ENCODE data around the gene CD163L1. TPM values are rescaled to one million over a fixed set of nuclear protein-coding genes. Genes with fewer than 3 reads are reported as not detected.

Gene CD163L1
- total and polyA plus RNA-seq, 5 donors from 2014 or later = not detected

DNA sequence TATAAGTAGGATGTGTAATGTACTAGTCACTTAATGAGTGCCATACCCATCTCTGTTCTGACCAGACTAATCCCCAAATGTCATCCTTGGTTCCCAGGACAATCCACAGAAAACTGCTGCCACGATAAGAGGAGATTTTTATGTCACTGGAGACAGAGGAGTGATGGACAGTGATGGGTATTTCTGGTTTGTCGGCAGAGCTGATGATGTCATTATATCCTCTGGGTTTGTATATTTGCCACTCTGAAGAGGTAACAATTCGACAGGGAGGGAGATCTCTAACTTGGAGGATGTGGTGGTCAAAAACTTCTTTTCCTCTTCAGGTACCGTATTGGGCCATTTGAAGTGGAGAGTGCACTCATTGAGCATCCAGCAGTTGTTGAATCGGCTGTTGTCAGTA lies 119.8 kb downstream of the CD163L1 start:
- Mint-ChIP-seq H3K4me1 (no peaks in the 10 kb centered on the region), H3K36me3 (no peaks in the 10 kb centered on the region), H3K27ac (peak overlapping the region in 1 of 3 donors; percentile 7), H3K27me3 (peaks cover 5% of the 10 kb centered on the region), H3K9me3 (peaks cover 0 to 3% (median 0%) of the 10 kb centered on the region in 7 donors), H3K4me3 (no peak overlapping the region)
- DNase-seq = no peak
- Histone ChIP-seq H3K4me3 (ENCODE audit: low read depth, low read length) (no peak overlapping the region), H3K4me1 (ENCODE audit: control insufficient read depth, insufficient read depth, low read length, poor library complexity, severe bottlenecking) (no peaks in the 10 kb centered on the region), H3K27me3 (ENCODE audit: control insufficient read depth, insufficient read depth, low read length) (peaks cover 7% of the 10 kb centered on the region), H3K36me3 (ENCODE audit: control insufficient read depth, insufficient read depth, low read length) (no peaks in the 10 kb centered on the region), H3K9me3 (ENCODE audit: control insufficient read depth in 2 of 2, low read length in 2 of 2) (no peaks in the 10 kb centered on the region), H3K27ac (ENCODE audit: insufficient read depth, low read length, poor library complexity, severe bottlenecking) (no peak overlapping the region)
- ATAC-seq (ENCODE audit: low read depth in 2 of 2) = no peak

DNA sequence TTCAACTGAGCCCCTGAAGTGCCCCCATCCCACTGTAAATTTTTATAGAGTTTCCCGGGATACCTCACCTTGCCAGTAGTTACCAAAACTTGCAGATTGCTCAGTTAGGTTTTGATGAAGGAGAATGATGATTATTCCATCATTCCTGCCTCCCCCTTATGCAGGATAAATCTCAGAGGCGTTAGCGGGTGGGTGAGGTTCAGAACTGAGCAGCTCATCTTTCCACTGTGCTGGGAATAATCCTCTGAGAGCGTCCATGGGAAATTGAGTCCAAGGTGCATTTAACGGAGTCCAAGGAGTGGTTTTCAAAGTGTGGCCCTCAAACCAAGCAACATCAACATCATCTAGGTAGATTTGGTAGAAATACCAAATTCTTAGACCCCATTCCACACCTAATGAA lies 121.4 kb downstream of the CD163L1 start:
- Mint-ChIP-seq H3K4me3 (no peak overlapping the region), H3K36me3 (no peaks in the 10 kb centered on the region), H3K4me1 (no peaks in the 10 kb centered on the region), H3K27me3 (peaks cover 10% of the 10 kb centered on the region), H3K27ac (no peak overlapping the region), H3K9me3 (peaks cover 0 to 4% (median 0%) of the 10 kb centered on the region in 7 donors)
- H3K27me3 ChIP-seq (ENCODE audit: control insufficient read depth, insufficient read depth, low read length) = peaks cover 3% of the 10 kb centered on the region
- DNase-seq (no peak), ATAC-seq (ENCODE audit: low read depth in 2 of 2) (no peak)
- no peaks in the 10 kb centered on the region for H3K36me3 ChIP-seq (ENCODE audit: control insufficient read depth, insufficient read depth, low read length)
- H3K4me1 ChIP-seq (ENCODE audit: control insufficient read depth, insufficient read depth, low read length, poor library complexity, severe bottlenecking) = no peaks in the 10 kb centered on the region
- no peaks in the 10 kb centered on the region for H3K9me3 ChIP-seq (ENCODE audit: control insufficient read depth in 2 of 2, low read length in 2 of 2)
- H3K4me3 ChIP-seq (ENCODE audit: low read depth, low read length) = no peak overlapping the region
- no peak overlapping the region for H3K27ac ChIP-seq (ENCODE audit: insufficient read depth, low read length, poor library complexity, severe bottlenecking)

DNA sequence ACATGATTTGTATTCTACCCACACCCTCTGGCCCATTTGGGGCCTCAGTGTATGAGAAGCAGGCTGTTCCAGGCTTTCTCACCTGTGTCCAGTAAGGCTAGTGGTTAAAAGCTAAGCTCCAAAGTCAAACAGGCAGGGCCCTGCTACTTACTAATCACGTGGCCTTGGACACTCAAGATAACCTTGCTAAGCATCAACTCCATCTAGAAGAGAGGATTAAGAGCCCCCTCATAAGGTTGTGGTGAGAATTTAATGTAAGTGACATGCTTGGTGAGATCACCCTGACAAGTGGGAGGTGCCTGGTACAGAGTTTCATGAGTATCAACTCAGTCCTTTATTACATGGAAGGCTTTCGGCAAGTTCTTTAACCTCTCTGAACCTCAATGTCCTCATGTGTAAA lies 122.3 kb downstream of the CD163L1 start:
- ATAC-seq (ENCODE audit: low read depth in 2 of 2) (no peak), DNase-seq (no peak)
- no peaks in the 10 kb centered on the region for H3K27me3 ChIP-seq (ENCODE audit: control insufficient read depth, insufficient read depth, low read length)
- no peak overlapping the region for H3K27ac Mint-ChIP-seq
- H3K4me1 ChIP-seq (ENCODE audit: control insufficient read depth, insufficient read depth, low read length, poor library complexity, severe bottlenecking) = no peaks in the 10 kb centered on the region
- H3K27me3 Mint-ChIP-seq = peaks cover 12% of the 10 kb centered on the region
- H3K36me3 ChIP-seq (ENCODE audit: control insufficient read depth, insufficient read depth, low read length) = no peaks in the 10 kb centered on the region
- H3K36me3 Mint-ChIP-seq = no peaks in the 10 kb centered on the region
- peaks cover 0 to 4% (median 0%) of the 10 kb centered on the region in 7 donors for H3K9me3 Mint-ChIP-seq
- no peak overlapping the region for H3K27ac ChIP-seq (ENCODE audit: insufficient read depth, low read length, poor library complexity, severe bottlenecking)
- H3K4me3 Mint-ChIP-seq = no peak overlapping the region
- no peak overlapping the region for H3K4me3 ChIP-seq (ENCODE audit: low read depth, low read length)
- no peaks in the 10 kb centered on the region for H3K9me3 ChIP-seq (ENCODE audit: control insufficient read depth in 2 of 2, low read length in 2 of 2)
- no peaks in the 10 kb centered on the region for H3K4me1 Mint-ChIP-seq

DNA sequence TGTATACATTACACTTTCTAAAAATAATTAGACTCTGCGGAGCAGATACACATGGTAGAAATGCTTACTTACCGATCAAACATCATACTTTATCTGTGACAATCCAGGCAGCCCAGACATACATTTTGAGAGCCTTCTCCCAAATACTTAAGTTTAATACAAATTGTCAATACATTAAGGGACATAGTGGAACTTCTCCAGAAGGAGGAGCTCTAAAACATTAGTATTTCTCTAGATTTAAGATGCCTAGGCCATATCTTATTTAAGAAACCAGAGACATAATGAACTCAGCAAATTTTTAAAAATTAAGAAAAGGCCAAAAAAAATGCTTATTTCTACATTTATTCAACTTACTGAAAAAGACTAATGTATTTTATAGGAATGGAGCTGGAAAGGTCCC lies 124.0 kb downstream of the CD163L1 start:
- ATAC-seq (ENCODE audit: low read depth in 2 of 2) (no peak), DNase-seq (peak in 1 of 3 donors; percentile 2)
- Mint-ChIP-seq H3K4me3 (no peak overlapping the region), H3K27me3 (peaks cover 7% of the 10 kb centered on the region), H3K36me3 (no peaks in the 10 kb centered on the region), H3K4me1 (no peaks in the 10 kb centered on the region), H3K27ac (no peak overlapping the region), H3K9me3 (peaks cover 0 to 3% (median 0%) of the 10 kb centered on the region in 7 donors)
- no peak overlapping the region for H3K4me3 ChIP-seq (ENCODE audit: low read depth, low read length)
- H3K27ac ChIP-seq (ENCODE audit: insufficient read depth, low read length, poor library complexity, severe bottlenecking) = no peak overlapping the region
- no peaks in the 10 kb centered on the region for H3K36me3 ChIP-seq (ENCODE audit: control insufficient read depth, insufficient read depth, low read length)
- no peaks in the 10 kb centered on the region for H3K4me1 ChIP-seq (ENCODE audit: control insufficient read depth, insufficient read depth, low read length, poor library complexity, severe bottlenecking)
- peaks cover 2% of the 10 kb centered on the region for H3K27me3 ChIP-seq (ENCODE audit: control insufficient read depth, insufficient read depth, low read length)
- H3K9me3 ChIP-seq (ENCODE audit: control insufficient read depth in 2 of 2, low read length in 2 of 2) = no peaks in the 10 kb centered on the region

DNA sequence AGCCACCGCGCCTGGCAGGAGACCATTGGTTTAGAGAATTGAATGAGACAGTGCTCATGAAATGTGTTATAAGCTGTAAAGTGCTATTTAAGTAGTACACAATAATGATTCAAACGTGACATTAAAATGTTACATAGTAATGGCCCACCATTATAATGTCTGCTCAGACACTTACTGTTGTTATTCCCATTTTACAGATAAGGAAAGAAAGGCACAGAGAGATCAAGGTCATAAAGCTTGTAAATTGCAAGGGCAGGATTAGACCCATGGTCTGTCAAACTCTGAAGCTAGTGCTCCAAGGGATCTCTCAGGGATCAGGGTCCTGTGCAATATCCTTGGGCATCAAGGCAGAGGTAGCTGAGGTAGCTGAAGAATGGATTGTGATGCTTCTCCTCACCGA lies 133.9 kb downstream of the CD163L1 start:
- peaks cover 5% of the 10 kb centered on the region for H3K27me3 Mint-ChIP-seq
- ATAC-seq (ENCODE audit: low read depth in 2 of 2) (no peak), DNase-seq (no peak)
- no peak overlapping the region for H3K4me3 Mint-ChIP-seq
- no peaks in the 10 kb centered on the region for H3K36me3 Mint-ChIP-seq
- H3K4me3 ChIP-seq (ENCODE audit: low read depth, low read length) = no peak overlapping the region
- no peaks in the 10 kb centered on the region for H3K9me3 Mint-ChIP-seq
- H3K4me1 ChIP-seq (ENCODE audit: control insufficient read depth, insufficient read depth, low read length, poor library complexity, severe bottlenecking) = no peaks in the 10 kb centered on the region
- H3K27ac Mint-ChIP-seq = no peak overlapping the region
- H3K4me1 Mint-ChIP-seq = no peaks in the 10 kb centered on the region
- no peaks in the 10 kb centered on the region for H3K9me3 ChIP-seq (ENCODE audit: control insufficient read depth in 2 of 2, low read length in 2 of 2)
- peaks cover 7% of the 10 kb centered on the region for H3K27me3 ChIP-seq (ENCODE audit: control insufficient read depth, insufficient read depth, low read length)
- no peak overlapping the region for H3K27ac ChIP-seq (ENCODE audit: insufficient read depth, low read length, poor library complexity, severe bottlenecking)
- no peaks in the 10 kb centered on the region for H3K36me3 ChIP-seq (ENCODE audit: control insufficient read depth, insufficient read depth, low read length)

Other genes starting within 250 kb of the CD163L1 start
- gene ACSM4, start 140.1 kb downstream of the CD163L1 start, total RNA-seq = not detected
- gene ACSM4, start 140.1 kb downstream of the CD163L1 start, polyA plus RNA-seq = not detected
- gene CD163, start 59.6 kb upstream of the CD163L1 start, total RNA-seq = not detected
- under 1 TPM in 1 of 4 donors, not detected in 3; 0.41 TPM for gene CD163, start 59.6 kb upstream of the CD163L1 start, polyA plus RNA-seq
- gene APOBEC1, start 221.8 kb upstream of the CD163L1 start, total RNA-seq = not detected
- not detected for gene APOBEC1, start 221.8 kb upstream of the CD163L1 start, polyA plus RNA-seq